Measurements from ENCODE around the gene SMCHD1.
"Not testable (repeated sequence)": the region's sequence is repeated elsewhere in the genome, so short reads cannot be mapped to it uniquely, and the experiment has no call there.

The SMCHD1 gene

DNA sequence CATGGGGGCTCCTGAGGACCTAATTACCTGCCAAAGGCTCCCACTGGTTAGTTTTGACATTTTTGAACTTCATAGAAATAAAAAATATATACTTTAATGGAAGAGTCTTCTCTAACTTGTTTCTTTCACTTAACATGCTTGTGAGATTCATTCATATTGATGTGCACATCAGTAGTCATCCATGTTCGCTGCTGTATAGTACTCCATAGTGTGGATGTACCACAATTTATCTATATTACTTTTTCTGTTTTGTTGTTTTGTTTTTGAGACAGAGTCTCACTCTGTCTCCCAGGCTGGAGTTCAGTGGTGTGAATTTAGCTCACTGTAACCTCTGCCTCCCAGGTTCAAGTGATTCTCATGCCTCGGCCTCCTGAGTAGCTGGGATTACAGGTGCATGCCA lies 168.4 kb downstream of the SMCHD1 start:
- no peak for DNase-seq

DNA sequence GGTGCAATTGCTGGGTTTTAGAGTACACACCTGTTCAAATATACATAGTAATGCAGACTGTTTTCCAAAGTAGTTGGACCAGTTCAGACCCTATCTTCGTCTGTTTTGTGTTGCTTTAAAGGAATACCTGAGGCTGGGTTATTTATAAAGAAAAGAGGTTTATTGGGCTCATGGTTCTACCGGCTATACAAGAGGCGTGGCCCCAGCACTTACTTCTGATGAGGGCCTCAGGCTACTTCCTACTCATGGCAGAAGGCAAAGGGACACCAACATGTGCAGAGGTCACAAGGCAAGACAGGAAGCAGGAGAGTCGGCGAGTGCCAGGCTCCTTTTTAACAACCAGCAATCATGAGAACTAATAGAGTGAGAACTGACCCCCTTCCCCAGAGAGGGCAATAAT lies 169.3 kb downstream of the SMCHD1 start:
- DNase-seq = no peak

- DNase-seq = no peak
Observed at GRCh38 chr18:2825613-2826175, 170.2 kb downstream of the SMCHD1 start.

GRCh38 chr18:2826581-2826980 lies 171.1 kb downstream of the SMCHD1 start:
- no peak for DNase-seq

DNA sequence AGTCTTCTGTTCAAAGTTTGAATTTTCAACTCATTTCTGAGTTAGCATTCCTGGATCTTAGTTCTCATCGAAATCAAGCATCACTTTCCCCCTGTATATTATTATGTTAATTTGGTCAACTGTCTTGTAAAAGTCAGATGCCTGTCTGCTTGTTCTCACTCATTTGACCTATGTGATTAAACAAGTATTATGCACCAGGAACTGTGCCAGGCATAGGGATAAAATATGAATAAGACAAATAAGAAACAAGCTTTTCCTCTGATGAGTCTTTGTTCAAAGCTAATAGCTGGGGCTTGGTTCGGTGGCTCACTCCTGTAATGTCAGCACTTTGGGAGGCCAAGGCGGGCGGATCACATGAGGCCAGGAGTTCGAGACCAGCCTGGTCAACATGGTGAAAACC lies 171.5 kb downstream of the SMCHD1 start:
- DNase-seq = no peak

GRCh38 chr18:2836118-2836517 lies 180.6 kb downstream of the SMCHD1 start:
- not testable (repeated sequence) for DNase-seq

- DNase-seq = not testable (repeated sequence)
Observed at GRCh38 chr18:2837290-2837689, 181.8 kb downstream of the SMCHD1 start.

DNA sequence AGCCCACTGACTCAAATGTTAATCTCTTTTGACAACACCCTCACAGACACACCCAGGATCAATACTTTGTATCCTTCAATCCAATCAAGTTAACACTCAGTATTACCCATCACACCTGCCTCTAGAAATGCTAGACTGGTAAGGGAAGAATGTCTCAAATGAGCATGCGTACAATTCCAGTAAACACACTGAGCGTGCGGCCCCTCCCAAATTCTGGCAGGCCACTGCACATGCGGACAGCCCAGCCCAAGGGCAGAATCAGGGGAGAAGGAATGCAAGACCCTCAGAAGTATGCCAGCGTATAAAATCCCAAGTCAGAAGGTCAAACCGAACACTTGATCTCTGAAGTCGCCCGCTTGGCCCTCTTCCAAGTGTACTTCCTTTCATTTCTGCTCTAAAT lies 183.7 kb downstream of the SMCHD1 start:
- no peak for DNase-seq

GRCh38 chr18:2840521-2840920 lies 185.0 kb downstream of the SMCHD1 start:
- DNase-seq = no peak

DNA sequence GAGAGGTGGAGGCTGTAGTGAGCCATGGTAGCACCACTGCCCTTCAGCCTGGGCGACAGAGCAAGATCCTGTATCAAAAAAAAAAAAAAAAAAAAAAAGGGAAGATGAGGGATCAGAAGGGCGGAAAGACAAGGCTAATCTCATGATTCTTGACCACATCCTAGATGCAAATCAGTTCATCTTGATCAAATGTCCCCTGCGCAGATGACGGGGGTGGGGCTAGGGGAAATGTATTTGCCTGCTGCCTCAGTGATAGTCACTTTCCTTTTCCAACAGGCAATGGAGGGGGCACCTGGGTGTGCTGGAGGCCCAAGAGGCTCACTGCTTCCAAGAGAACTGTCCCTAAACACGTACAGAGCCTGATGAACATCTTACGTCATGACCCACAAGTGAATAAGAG lies 187.6 kb downstream of the SMCHD1 start:
- no peak for DNase-seq

DNA sequence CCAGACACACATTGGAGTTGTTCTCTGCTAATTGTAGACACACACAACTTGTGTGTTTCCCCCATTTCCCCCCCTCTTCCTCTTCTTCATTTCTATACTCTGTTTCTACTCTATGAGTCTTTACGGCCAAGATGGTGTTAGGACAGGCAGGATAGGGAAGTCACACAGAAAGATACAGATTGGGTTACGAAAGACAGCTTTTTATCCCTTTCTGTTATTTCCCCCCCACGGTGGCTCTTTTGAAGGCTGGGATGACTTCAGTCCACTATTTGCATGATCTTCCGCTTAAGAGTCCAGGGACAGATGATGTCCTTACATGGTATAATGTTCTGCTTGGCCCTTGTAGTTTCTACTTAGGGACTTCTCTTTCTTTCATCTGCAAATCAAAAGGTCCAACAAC lies 189.6 kb downstream of the SMCHD1 start:
- DNase-seq = no peak

DNA sequence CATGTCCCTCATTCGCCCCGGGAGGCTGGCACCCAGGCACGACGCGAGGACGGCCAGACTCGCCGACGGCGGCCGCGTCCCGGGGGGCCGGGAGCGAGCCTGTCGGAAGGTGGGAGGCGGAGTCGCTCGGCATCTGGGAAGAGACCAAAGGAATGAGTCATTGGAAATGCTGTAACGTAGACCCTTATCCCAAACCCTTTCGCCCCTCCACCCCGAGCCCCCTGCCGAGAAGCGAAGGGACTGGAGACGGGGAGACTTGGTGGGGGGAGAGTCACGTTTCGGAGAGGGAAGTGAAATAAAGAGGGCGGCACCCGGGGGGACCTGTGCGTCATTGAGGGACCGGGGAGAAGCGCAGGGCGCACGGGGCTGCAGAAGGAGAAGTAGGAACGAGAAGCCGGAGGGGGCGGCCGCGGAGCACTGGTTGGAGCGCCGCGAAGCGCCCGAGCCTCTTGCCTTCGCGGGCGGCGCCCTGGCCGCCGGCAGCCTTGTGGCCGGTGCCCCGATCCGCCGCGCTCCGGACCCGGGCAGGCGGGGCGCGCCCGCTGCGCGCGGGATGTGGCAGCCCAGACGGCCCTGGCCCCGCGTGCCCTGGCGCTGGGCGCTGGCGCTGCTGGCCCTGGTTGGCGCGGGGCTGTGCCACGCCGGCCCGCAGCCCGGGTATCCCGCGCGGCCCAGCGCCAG lies 191.2 kb downstream of the SMCHD1 start, which contains the start of gene EMILIN2:
Gene EMILIN2 (plus strand): TSS at position 371 of the 681 bp plus-strand sequence. CDS start 183 bp downstream, at position 554.
- DNase-seq = peak; percentile 48

DNA sequence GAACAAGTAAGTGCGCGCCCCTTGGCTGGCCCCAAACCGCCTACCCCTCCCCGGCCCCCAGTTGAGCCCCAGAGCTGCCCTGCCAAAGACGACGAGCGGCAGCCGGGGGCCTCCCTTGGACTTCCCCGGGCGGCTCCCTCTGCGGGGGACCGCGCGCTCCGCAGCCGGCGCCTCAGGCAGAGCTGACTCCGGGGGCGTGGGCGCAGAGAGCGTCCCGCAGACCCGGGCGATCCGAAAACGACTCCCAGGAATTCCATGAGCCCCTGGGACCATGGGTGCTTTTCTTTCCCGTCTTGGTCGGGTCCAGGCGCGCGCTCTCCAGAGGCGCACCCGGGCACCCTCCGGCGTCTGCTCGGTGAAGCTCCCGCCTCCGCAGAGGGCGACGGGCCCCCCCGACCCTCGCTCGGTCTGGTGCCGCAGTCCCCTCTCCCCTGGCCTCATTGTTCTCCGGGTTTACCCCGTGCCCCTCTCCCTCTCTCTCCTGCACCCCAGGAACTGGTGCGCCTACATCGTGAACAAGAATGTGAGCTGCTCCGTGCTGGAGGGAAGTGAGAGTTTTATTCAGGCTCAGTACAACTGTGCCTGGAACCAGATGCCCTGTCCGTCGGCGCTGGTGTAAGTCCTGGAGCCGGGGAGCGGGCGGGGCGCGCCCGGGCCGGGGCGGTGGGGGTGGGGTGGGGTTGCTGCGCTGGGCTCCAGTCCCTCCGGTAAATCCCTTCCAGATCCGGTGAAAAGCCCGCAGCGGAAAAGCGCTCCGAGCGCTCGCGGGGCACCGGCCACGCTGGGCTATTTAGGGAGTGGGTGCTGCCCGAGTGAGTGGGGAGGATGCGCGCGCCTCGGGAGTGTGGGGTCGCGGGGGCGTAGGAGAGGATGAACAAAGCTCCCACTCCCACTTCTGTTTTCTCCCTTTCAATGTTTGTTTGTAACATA lies 192.1 kb downstream of the SMCHD1 start:
- peak; percentile 8 for DNase-seq

- DNase-seq = no peak
Observed at GRCh38 chr18:2848247-2849246, 193.0 kb downstream of the SMCHD1 start.

DNA sequence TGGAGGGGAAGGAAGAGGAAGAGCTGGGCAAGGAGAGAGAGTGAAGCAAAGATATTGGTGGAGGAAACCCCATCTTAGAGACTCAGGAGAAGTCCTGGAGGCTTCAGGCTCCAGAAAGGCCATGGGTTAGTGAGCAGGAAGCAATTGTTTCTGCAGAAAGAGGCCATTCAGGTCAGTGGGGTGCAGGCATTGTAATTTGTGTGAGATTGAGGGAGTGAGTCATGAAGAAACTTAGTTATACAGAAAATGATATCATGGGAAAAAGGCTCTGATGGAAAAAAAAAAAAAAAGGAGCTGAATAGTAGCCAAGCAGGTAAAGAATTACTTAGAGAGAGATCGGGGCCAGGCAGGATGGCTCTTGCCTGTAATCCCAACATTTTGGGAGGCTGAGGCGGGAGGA lies 195.3 kb downstream of the SMCHD1 start:
- DNase-seq = no peak

- no peak for DNase-seq
Observed at GRCh38 chr18:2851771-2852170, 196.2 kb downstream of the SMCHD1 start.

GRCh38 chr18:2852460-2852859 lies 196.9 kb downstream of the SMCHD1 start:
- not testable (repeated sequence) for DNase-seq

GRCh38 chr18:2853173-2853925 lies 197.8 kb downstream of the SMCHD1 start:
- DNase-seq = no peak

DNA sequence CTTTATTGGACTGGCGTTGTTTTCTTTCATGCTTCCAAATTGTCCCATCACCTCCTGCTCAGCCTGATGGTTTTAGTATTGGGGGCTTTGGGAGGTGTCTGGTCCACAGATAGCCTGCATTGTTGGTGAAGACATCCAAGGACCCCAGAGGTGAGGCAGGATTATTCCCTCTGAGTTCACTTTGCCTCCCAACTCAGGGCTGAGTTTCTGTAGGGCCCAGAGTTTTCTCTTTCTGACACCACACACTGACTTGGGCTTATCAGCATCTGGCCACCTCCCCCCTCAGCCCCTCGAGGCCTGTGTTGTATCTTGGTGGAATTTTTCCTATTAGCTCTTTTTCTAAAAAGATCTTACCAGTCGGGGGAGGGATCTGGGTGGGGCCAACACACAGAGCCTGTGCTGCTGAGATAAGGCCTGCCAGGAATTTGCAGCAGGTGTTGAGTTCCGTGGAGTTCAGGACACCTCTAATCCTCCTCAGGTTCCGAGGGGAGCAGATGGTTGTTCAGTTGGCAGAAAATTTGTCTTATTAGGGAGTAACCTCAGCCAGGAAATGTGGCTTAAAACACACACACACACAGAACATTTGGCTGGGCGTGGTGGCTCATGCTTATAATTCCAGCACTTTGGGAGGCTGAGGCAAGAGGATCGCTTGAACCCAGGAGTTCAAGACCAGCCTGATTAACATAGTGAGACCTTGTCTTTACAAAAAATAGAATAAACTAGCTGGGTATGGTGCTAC lies 198.6 kb downstream of the SMCHD1 start:
- no peak for DNase-seq

All from activated CD4-positive, alpha-beta T cell treated with anti-CD3 and anti-CD28 coated beads, Interleukin-2, amount 50 U/mL, for 1 hour (primary cell).